GM18873 (cell line): Measurements from ENCODE around the gene NRN1.
"Not testable (repeated sequence)": the region's sequence is repeated elsewhere in the genome, so short reads cannot be mapped to it uniquely, and the experiment has no call there.

ENCODE experiments used
- ATAC-seq: cut with Tn5 transposase; IDR thresholded peaks from one replicate; pipeline ENCODE4 v1.9.1; 2021; ENCODE audit warnings: mild to moderate bottlenecking, moderate library complexity, moderate number of reproducible peaks; ENCODE audit not compliant: unreplicated experiment, low FRiP score

The NRN1 gene, protein sequence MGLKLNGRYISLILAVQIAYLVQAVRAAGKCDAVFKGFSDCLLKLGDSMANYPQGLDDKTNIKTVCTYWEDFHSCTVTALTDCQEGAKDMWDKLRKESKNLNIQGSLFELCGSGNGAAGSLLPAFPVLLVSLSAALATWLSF

DNA sequence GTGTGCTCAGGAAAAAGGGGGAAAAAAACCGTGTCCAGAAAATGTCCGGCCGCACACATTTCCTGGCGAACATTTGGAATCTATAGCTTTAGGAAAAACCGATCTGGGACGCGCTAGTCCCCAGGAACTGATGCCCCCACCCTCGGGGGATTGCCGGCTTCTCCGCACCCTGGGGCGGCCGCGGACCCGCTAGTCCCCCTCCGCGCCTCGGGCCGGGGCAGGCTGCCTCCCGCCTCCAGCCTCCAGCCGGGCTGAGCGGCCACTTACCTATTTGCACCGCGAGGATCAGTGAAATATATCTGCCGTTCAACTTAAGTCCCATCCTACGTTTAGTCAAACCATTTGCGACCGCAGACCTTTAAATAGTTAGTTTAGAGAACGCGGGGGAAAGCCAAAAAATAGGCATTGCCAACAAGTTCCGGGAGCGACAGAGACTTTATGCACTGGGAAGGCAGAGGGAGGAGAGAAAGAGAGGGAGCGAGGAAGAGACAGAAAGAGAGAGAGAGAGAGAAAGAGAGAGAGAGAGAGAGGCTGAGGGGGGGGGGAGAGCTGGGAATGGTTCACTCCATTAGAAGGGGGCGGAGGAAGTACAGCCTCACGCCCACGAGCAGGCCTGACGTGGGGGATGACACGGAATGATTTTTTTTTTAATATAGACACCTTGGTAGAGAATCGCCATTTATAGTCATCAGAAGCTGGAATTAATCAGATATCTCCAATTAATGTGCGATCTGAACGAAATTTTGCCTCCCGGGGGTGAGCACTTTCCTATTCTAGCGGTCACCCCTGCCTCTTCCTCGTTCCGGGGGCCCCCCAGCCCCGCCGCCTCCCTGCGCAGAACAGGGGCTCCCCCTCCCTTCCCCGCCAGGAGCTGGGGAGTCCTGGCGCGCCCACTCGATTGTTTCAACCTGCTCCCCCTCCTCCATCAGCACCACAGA, at the start of gene NRN1:
NRN1 (minus strand) TSS at position 498 of the 938 bp plus-strand sequence; CDS start at position 322, 176 bp downstream.
- no peak for ATAC-seq

DNA sequence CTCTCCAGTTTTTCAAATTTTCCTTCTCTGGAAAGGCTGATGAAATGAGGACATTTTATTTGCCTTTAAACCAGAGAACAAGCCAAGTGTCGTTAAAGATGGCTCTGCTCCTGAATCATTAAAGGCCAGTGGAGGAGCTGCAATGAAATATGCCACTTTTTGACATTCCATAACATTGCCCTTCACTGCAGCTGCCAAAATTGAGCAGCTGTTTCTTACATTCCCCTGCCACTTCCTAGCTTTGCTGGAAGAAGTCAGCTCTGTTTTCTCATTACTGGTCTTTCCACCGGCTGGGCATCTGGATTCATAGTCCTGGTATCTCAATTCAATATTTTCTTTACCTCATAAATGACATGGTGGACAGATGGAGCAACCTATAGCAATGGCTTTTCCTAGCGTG, 45.5 kb upstream of the NRN1 start:
- ATAC-seq: no peak

DNA sequence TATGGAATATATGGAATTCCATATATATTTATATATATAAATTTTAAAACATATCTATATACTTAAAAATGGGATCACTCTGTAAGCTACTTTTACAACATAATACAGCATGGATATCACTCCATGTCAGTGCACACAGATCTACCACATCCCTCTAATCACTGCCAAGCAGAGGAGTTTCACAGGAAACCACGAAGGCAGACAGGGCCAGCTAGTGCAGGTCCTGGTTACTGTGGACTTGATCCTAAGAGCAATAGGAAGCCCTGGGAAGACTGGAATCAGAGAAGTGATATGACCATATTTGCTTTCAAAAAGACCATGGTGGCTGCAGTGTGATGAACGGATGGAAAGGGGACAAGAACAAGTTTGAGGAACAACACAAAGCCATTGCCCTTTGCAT, 40.0 kb upstream of the NRN1 start:
- ATAC-seq: no peak

DNA sequence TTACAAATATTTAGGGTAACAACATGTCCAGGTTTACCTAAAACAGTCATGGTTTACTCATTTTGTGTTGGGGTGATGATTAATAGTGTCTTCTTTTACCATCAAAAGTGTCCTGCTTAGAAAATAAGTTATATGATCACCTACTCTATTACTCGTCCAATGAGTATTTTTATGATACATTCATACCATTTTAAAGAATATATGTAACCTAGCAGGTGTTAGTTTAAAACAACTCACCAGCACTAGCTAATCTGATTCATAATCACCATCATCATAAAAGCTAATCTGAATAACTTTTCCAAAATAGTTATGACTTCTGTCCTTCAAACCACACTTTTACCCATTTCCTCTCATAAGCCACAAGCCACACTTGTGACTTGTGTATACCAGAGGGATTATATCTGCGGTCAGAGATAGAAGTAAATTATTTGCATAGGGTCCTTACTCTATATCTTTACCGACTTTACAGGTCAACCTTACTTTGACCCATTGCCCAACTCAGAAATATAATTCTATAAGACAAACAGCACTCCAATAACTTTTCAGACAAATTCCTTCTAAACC, 33.3 kb upstream of the NRN1 start:
- no peak for ATAC-seq

DNA sequence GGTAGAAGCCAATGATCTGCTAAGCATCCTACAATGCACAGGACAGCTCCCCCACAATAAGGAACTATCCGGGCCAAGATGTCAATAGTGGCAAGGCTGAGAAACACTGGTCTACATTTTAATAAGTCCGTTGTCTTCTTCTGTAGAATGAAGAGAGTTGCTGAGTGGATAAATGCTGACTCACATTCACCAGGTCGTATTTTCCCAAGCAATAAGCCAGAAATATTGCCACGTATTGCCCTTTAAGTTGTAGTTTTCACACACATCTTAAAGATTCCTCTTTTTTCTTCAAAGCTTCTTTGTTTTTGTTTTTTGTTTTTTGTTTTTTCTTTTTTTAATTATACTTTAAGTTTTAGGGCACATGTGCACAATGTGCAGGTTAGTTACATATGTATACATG, 30.5 kb upstream of the NRN1 start:
- ATAC-seq: no peak

DNA sequence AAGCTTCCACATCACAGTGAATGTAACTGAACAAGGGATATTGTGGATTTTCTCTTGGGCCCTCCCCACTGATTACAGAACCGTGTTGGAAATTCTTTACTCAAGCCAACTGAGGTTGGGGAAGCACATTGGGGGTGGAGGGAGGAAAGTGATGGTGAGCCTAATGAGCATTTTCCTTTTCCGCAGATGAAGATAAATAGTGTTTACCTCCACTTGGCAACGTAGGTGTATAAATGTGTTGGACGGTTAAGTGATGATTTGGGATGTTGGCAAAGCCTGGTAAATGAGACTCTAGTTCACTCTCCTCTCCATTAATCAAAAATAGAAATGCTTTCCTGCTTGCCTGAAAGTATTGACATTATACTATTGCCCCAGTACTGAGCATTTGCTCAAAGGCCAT, 27.1 kb upstream of the NRN1 start:
- ATAC-seq: no peak

DNA sequence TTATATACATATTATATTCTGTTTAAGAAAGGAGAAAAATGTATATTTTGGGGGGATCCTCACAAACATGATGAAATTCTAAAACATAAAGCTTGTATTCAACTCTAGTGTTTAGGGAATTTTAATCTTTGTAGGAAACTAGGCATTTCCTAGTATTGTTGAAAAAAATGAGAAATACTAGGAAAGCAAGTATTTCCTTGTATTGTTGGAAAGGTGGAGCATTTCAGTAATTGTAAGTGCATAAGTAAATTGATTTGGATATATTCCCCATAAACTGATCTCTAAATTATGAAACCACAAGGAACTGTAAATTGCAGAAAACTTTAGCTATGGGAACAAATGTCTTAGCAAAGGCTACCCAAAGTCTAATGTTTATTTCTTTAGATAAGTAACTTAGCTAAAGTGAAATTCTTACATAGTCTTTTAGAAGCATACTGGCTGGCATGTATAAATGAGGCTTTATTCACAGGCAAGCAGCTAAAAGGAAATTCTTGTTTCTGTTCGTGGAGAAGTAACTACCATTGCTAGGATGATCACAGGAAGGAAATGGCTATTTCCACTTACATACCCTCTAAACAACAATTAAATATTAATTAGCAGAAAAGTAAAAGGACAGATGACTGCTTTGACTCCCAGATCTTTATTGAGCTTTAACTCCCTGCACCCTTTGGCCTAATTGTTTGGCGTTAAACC, 19.9 kb upstream of the NRN1 start:
- no peak for ATAC-seq

DNA sequence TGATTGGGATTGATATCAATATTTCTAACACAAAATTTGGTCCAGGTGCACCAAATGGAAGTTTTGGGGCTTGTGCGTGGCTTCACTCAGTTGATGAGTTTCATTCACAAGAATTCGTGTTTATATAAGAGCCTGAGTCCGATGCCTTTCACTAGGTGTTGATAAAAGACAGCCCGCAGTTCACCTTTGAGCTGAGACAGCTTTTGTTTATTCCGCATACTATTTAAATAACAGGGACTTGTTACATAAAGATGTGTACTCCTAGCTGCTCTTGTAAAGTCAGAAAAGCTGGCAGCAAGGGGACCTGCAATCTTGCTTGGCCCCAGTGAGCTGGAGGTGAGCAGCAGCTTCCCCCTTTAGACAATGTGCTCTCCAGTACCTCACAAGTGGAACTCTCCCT, 19.0 kb upstream of the NRN1 start:
- no peak for ATAC-seq

DNA sequence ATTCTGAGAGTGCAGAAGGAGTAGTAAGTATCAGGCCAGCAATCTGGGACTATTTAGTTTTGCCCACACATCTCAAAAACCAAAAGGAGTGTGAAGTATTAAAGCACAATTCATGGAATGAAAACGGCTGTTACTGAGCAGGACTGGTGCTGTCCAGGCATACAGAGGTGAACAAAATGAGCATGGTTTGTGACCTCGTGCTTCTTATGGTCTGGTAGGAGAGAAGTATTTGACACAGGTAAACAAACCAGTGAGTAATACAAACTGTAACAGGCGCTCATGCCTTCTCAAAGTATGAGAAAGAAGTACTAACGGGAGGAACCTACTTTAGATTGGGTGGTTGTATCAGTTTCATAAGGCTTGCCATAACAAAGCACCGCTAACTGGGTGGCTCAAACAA, 17.5 kb upstream of the NRN1 start:
- no peak for ATAC-seq

DNA sequence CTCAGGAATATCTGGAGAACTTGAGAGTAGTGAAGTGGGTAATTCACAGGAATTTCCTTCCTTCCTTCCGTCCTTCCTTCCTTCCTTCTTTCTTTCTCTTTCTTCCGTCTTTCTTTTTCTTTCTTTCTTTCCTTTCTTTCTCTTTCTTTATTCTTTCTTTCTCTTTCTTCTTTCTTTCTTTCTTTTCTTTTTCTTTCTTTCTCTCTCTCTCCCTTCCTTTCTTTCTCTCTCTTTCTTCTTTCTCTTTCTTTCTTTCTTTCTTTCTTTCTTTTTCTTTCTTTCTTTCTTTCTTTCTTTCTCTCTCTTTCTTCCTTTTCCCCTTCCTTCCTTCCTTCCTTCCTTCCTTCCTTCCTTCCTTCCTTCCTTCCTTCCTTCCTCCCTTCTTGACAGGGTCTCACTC, 16.1 kb upstream of the NRN1 start:
- ATAC-seq: not testable (repeated sequence)

DNA sequence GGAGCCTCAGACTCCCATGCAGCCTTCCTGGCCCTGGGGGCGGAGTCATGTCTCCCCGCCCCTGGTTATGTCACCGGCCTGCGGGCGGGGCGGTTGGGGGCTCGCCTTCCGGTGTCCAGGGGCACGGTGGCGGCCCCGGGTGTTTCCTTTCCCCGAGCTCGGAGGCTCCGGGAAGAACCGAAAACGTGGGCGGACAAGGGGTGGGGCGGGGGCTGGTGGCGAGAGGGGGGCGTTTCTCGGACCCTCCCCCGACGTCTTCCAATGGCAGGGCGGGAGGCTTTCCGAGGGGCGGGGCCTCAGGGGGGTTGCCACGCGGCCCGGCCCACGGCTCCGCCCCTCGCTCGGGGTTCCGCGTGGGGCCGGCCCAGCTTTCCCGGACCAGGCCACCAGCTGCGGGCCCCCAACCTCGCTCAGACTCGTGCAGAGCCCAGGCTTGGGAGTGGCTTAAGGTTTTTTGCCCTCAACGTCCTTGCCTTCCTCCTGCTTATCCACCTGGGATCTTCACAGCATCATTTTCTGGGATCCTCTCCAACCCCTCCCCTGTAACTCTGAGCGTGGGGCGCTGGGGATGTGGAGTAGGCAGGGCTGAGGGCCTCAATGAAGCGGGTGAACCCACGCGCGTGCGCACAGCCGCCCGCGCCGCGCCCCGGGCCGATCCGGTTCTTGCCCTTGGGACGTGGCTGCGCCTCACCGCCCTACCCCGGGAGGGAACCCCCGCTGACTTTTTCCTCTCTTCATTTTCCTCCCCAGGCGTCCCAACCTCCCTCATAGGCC, 2.1 kb upstream of the NRN1 start:
- ATAC-seq: no peak

DNA sequence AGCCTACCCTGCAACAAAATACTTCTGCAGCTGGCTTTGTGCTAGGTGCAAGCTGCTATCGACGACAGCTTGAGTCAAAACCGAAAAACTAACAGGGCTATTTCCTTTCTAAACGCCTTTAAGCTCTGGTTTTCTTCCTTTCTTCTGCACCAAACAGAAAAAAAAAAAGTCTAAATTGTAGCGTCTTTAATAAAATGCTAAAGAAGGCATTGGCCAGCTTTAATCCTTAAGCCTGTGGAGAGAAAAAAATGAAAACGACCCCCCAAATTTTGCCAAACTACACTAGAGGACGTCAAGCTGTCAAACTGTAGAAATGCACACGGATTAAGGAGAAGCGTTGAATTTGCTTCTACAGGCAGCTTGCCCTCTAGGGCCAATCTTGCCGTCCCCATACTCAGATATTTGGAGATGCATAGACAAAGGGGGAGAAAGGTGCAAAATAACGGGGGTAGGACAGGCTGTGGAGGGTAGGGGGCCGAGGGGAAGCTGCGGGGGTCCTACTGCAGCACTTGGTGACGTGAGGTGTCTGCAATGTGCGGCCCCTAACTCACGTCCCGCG, 1.4 kb upstream of the NRN1 start:
- ATAC-seq: no peak

DNA sequence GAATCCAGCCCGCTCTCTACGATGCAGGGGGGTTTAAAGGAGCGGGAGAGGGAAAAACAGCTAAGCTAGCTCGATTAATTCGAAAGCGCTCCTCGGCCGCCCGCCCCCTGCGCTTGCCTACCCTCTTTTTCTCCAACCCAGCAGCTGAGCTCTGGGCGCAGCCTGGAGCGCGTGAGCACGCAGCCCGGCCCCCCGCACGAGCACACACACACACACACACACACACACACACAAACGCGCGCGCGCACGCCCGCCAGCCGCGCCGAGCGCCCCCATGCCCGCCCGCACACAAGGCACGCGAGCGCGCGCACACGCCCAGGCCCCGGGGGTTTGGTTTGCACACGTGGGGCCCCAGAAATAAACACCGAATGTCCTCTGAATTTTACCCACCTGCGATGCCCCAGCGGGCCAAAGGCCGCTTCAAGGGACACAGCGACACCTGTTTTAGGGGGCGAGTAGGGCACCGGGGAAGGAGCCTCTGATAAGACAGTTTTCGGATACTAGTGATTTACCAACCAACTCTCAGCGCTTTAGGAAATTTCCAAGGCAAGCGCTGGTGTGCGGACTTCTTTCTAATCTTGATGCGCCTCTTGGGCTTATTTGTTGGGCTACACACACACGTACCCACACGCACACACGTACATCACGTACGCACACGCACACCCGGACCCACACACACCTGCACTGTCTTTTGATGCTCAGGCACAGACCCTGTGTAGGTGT, 802 bp upstream of the NRN1 start:
- no peak for ATAC-seq

DNA sequence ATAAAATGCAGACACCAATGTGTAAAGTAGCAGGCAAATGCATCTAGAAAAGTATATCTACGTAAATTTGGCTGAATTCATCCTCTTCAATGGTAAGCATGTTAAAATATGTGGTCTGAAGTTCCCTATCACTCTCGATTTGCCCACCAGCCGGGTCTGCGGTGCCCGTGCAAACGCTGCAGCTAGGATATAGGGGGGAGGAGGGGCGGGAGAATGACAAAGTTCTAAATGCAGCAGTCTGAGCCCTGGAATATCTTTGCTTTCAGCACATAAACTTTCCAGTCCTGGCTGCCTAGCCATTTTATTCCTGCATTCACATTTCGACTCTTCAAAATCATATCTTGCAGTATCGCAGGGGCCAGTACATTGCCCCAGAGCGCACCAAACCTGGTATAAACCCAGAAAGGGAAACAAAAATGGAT, 708 bp downstream of the NRN1 start:
- no peak for ATAC-seq

DNA sequence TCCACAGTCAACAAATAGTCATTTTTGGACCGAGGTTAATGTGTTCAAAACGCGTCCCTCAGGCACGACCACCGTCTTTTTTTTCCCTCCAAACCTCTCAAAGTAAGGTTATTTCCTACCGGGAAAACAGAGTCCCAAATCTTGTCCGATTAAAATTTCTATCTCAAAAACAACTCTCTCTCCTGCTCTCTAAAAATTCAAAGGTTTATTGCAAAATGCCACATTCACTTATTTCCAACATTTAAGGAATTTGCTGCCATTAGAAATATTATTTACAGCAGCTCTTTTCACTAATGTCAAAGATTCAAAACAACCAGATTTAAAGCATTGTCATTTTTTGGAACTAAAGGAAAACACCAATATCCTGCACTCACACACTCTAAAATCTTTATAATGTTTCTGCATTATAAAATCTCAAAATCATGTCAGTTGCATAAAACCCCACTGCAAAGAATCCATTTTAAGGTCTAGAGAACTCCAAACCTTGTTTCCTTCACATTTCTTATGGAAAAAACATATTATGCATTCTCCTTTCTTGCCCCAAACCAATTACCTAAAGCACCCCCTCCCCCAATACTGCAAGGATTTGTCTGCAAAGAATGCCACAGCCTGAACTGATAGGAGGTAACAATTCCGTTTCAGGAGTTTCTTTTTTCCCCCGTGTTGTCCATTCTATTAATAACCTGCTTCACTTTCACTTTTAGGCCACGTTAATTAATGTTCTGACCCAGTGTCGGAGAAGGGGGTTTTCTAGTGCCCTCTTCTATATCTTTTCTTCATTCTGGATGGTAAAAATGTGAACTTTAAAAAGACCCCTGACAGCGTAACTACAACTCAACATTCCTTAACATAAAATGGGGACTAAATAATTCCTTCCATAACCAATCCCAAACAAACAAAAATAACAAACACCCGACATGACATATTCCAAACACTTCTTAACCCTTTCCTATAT, 1.4 kb downstream of the NRN1 start:
- no peak for ATAC-seq

DNA sequence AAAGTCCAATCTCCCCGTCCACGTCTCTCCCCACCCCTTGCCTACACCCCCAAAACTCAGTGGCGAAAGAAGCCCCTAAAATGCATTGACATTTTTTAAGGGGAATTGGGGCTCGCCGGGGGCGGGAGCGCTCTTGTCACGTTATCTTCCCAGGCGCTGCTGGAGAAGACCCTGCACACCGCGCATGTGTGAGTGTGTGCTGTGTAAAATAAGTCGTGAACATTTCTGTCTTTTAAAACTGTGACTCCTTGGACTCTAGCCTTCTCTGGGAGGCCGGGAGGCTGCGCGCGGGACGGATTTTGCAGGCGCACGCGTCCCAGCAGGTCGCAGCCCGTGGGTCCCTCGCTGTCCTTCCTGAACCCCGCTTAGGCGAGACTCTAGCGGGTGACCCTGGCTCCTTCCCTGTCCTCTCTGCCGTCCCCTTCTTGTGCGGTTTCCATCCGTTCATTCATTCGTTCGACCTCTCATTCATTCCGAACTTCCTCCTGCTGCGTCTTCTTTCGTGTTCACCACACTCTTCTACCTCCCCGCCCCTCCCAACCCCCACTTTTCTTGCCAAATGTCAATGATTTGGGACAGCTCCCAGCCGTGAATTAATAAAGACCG, 2.2 kb downstream of the NRN1 start:
- no peak for ATAC-seq

DNA sequence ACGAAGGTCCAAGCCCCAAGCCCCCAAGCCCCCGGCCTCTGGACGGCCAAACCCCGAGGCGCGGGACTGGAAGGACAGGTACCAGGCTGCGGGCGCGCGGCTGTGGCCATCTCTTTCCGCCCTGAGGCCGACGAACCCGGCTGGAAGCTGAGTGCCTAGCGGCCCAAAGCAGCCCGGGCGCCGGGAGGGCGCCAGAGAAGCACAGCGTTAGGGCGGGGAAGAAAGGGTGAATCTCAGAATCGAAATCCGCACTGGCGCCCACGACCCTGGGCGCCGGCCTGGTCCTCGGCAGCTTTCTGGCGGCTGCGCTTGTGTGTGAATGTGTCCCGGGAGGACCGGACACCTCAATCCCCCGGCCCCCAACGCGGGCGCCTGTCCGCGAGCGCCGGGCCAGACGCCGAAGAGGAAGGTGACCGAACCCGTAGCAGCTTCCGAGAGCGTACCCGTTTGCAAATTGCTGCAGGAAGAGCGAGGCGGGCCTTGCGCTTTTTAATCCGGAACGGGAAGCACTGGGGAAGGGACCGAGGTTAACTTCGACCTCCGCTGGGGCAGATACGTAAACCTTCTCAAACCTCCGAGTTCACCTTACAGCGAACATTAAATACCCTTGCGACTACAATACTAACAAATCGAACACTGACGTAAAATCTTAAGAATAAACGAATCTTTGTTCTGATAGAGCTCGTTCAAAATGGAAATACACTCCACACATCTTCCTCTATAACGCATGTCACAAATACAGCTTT, 2.9 kb downstream of the NRN1 start:
- ATAC-seq: no peak
